ENCODE data around the gene DUS3L.

GRCh38 chr19:5827342-5827890, 36.5 kb upstream of the DUS3L start:
- TF ChIP-seq POLR2AphosphoS5 (IDR thresholded peaks at IDR 0.05; ENCODE audit: low read depth, low read length) = no peak
- TF ChIP-seq REST (IDR thresholded peaks at IDR 0.05; ENCODE audit: insufficient read depth in 1 of 2, low read depth in 2 of 2, low read length in 2 of 2) = no peak
- TF ChIP-seq SIN3A (IDR thresholded peaks at IDR 0.05; ENCODE audit: borderline replicate concordance, insufficient read depth, low read length) = no peak
- TF ChIP-seq TAF1 (IDR thresholded peaks at IDR 0.05; ENCODE audit: borderline replicate concordance, insufficient read depth, low read length) = no peak
